Measurements from ENCODE around the gene ITM2A. TPM values are rescaled to one million over a fixed set of nuclear protein-coding genes. Genes with fewer than 3 reads are reported as not detected.

Gene ITM2A
- total and polyA plus RNA-seq, 2 experiments from 2014 or later: not detected

GRCh38 chrX:79412166-79412565 lies 45.0 kb upstream of the ITM2A start:
- H3K36me3 ChIP-seq (ENCODE audit: low read depth): no peaks in the 10 kb centered on the region
- H4K20me1 ChIP-seq (ENCODE audit: insufficient read depth): no peaks in the 10 kb centered on the region
- H3K27ac ChIP-seq: no peak overlapping the region
- no peaks in the 10 kb centered on the region for H3F3A ChIP-seq (ENCODE audit: insufficient read depth)
- H3K9me2 ChIP-seq (ENCODE audit: insufficient read depth): no peaks in the 10 kb centered on the region
- in situ Hi-C loops (cut with MboI): no loop called here
- H3K27me3 ChIP-seq (replicated peaks; ENCODE audit: insufficient read depth): no peaks in the 10 kb centered on the region
- no peaks in the 10 kb centered on the region for H3K4me1 ChIP-seq (ENCODE audit: insufficient read depth)
- WGBS, 2 experiments (ENCODE audit: low coverage in 1 of 2, low lambda C conversion rate in 2 of 2, missing lambda C conversion rate in 2 of 2): 0 to 1% methylated on average over 2 to 3 of the region's 3 CpGs
- H3K9ac ChIP-seq: no peak overlapping the region
- no peaks in the 10 kb centered on the region for H3K9me3 ChIP-seq (ENCODE audit: low read depth)
- no peaks in the 10 kb centered on the region for H3K79me2 ChIP-seq (ENCODE audit: insufficient read depth)
- DNase-seq: no peak
- no peak overlapping the region for H3K4me2 ChIP-seq (ENCODE audit: unreplicated experiment)
- H3K4me3 ChIP-seq: no peak overlapping the region
- no peak overlapping the region for H2AFZ ChIP-seq
- no peak for TF ChIP-seq EZH2 (IDR thresholded peaks at IDR 0.05; ENCODE audit: insufficient read depth, poor library complexity, severe bottlenecking)

DNA sequence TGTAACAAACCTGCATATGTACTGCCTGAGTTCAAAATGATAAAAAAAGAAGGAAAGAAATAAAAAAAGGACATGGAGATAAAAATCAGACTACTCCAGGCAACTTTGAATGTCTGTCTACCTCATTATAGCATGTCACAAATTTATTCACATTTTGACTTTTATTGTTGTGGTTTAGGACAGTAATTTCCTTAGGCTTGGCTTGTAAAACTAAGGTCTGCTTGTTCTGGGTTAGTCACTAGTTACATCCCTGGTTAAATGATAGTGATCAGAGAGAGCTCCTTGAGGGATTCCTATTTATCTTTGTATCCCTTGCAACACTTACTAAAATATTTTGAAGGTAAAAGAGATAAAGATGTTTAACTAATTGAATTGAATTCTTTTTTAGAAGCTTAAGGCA lies 42.5 kb upstream of the ITM2A start:
- H3K9me3 ChIP-seq (ENCODE audit: low read depth): no peaks in the 10 kb centered on the region
- no peaks in the 10 kb centered on the region for H3F3A ChIP-seq (ENCODE audit: insufficient read depth)
- TF ChIP-seq EZH2 (IDR thresholded peaks at IDR 0.05; ENCODE audit: insufficient read depth, poor library complexity, severe bottlenecking) (no peak), EZH2phosphoT487 (IDR thresholded peaks at IDR 0.05; ENCODE audit: insufficient read depth, low read depth) (no peak)
- H3K4me1 ChIP-seq (ENCODE audit: insufficient read depth): no peaks in the 10 kb centered on the region
- no peaks in the 10 kb centered on the region for H4K20me1 ChIP-seq (ENCODE audit: insufficient read depth)
- DNase-seq: no peak
- no peak overlapping the region for H3K9ac ChIP-seq
- H3K27ac ChIP-seq: no peak overlapping the region
- no peaks in the 10 kb centered on the region for H3K9me2 ChIP-seq (ENCODE audit: insufficient read depth)
- H3K36me3 ChIP-seq (ENCODE audit: low read depth): no peaks in the 10 kb centered on the region
- H3K79me2 ChIP-seq (ENCODE audit: insufficient read depth): no peaks in the 10 kb centered on the region
- no peak overlapping the region for H3K4me2 ChIP-seq (ENCODE audit: unreplicated experiment)
- H2AFZ ChIP-seq: no peak overlapping the region
- in situ Hi-C loops (cut with MboI): no loop called here
- H3K4me3 ChIP-seq: no peak overlapping the region
- no peaks in the 10 kb centered on the region for H3K27me3 ChIP-seq (replicated peaks; ENCODE audit: insufficient read depth)

- in situ Hi-C loops (cut with MboI): no loop called here
- Histone ChIP-seq H3K27ac (no peak overlapping the region), H4K20me1 (ENCODE audit: insufficient read depth) (no peaks in the 10 kb centered on the region), H3F3A (ENCODE audit: insufficient read depth) (no peaks in the 10 kb centered on the region), H3K9me3 (ENCODE audit: low read depth) (no peaks in the 10 kb centered on the region), H3K9ac (no peak overlapping the region), H3K79me2 (ENCODE audit: insufficient read depth) (no peaks in the 10 kb centered on the region), H3K4me3 (no peak overlapping the region), H3K27me3 (replicated peaks; ENCODE audit: insufficient read depth) (no peaks in the 10 kb centered on the region), H3K9me2 (ENCODE audit: insufficient read depth) (no peaks in the 10 kb centered on the region), H3K4me2 (ENCODE audit: unreplicated experiment) (no peak overlapping the region), H3K36me3 (ENCODE audit: low read depth) (no peaks in the 10 kb centered on the region), H3K4me1 (ENCODE audit: insufficient read depth) (no peaks in the 10 kb centered on the region), H2AFZ (no peak overlapping the region)
- TF ChIP-seq EZH2 (IDR thresholded peaks at IDR 0.05; ENCODE audit: insufficient read depth, poor library complexity, severe bottlenecking) (no peak), EZH2phosphoT487 (IDR thresholded peaks at IDR 0.05; ENCODE audit: insufficient read depth, low read depth) (no peak)
- DNase-seq: no peak
- 29 to 46% methylated on average over 3 of the region's 3 CpGs for WGBS, 2 experiments (ENCODE audit: low coverage in 1 of 2, low lambda C conversion rate in 2 of 2, missing lambda C conversion rate in 2 of 2)
Observed at GRCh38 chrX:79408623-79409322, 41.6 kb upstream of the ITM2A start.

DNA sequence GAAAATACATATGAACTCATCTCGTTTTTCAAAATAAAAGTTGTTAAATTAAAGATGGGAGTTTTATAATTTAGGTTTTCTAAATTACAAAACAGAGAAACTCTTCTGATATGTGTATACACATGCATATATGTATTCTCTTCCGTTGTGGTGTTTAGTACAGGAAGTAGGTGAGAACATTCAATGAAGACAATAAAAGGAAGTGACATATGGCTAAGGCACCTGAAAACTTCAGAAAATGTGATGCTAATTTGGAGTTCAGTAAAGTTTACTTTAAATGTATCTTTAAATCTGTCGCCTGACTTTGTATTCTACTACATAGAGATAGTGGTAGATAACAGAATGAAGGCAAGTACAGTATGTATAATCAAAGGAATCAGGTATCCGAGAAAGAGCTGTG lies 33.5 kb upstream of the ITM2A start:
- no peaks in the 10 kb centered on the region for H4K20me1 ChIP-seq (ENCODE audit: insufficient read depth)
- 18 to 25% methylated on average over 4 of the region's 4 CpGs for WGBS, 2 experiments (ENCODE audit: low coverage in 1 of 2, low lambda C conversion rate in 2 of 2, missing lambda C conversion rate in 2 of 2)
- no peaks in the 10 kb centered on the region for H3K79me2 ChIP-seq (ENCODE audit: insufficient read depth)
- no peaks in the 10 kb centered on the region for H3K4me1 ChIP-seq (ENCODE audit: insufficient read depth)
- no peaks in the 10 kb centered on the region for H3K27me3 ChIP-seq (replicated peaks; ENCODE audit: insufficient read depth)
- TF ChIP-seq EZH2phosphoT487 (IDR thresholded peaks at IDR 0.05; ENCODE audit: insufficient read depth, low read depth) (no peak), EZH2 (IDR thresholded peaks at IDR 0.05; ENCODE audit: insufficient read depth, poor library complexity, severe bottlenecking) (no peak)
- H3K4me2 ChIP-seq (ENCODE audit: unreplicated experiment): no peak overlapping the region
- H3K4me3 ChIP-seq: no peak overlapping the region
- H3K9ac ChIP-seq: no peak overlapping the region
- H3K9me2 ChIP-seq (ENCODE audit: insufficient read depth): no peaks in the 10 kb centered on the region
- no peak overlapping the region for H3K27ac ChIP-seq
- H2AFZ ChIP-seq: no peak overlapping the region
- in situ Hi-C loops (cut with MboI): no loop called here
- no peaks in the 10 kb centered on the region for H3F3A ChIP-seq (ENCODE audit: insufficient read depth)
- H3K9me3 ChIP-seq (ENCODE audit: low read depth): no peaks in the 10 kb centered on the region
- no peaks in the 10 kb centered on the region for H3K36me3 ChIP-seq (ENCODE audit: low read depth)
- DNase-seq: no peak

DNA sequence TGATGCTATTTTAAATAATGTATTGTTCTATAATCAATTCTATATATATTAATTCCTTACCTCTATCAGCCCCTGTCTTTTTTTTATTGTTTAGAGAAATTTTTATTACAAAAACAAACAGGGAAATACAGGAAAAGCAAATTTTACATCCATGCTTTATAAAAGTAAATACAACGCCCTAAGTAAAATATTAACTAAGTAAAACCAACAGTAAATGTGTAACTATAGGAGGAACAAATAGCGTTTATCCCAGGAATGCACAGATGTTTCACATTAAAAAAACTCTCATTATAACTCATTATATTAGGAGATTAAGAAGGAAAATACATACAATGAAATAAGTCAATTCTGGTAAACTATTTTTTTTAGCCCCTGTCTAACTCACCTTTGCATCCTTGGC lies 8.2 kb upstream of the ITM2A start:
- no peaks in the 10 kb centered on the region for H3K4me1 ChIP-seq (ENCODE audit: insufficient read depth)
- TF ChIP-seq EZH2 (IDR thresholded peaks at IDR 0.05; ENCODE audit: insufficient read depth, poor library complexity, severe bottlenecking): no peak
- no peak for TF ChIP-seq EZH2phosphoT487 (IDR thresholded peaks at IDR 0.05; ENCODE audit: insufficient read depth, low read depth)
- DNase-seq: no peak
- H3K4me2 ChIP-seq (ENCODE audit: unreplicated experiment): no peak overlapping the region
- H3K9me3 ChIP-seq (ENCODE audit: low read depth): no peaks in the 10 kb centered on the region
- in situ Hi-C loops (cut with MboI): no loop called here
- no peaks in the 10 kb centered on the region for H3K79me2 ChIP-seq (ENCODE audit: insufficient read depth)
- no peaks in the 10 kb centered on the region for H3K27me3 ChIP-seq (replicated peaks; ENCODE audit: insufficient read depth)
- H3K36me3 ChIP-seq (ENCODE audit: low read depth): no peaks in the 10 kb centered on the region
- H2AFZ ChIP-seq: no peak overlapping the region
- no peaks in the 10 kb centered on the region for H4K20me1 ChIP-seq (ENCODE audit: insufficient read depth)
- no peak overlapping the region for H3K4me3 ChIP-seq
- no peak overlapping the region for H3K9ac ChIP-seq
- no peaks in the 10 kb centered on the region for H3K9me2 ChIP-seq (ENCODE audit: insufficient read depth)
- WGBS, 2 experiments (ENCODE audit: low coverage in 1 of 2, low lambda C conversion rate in 2 of 2, missing lambda C conversion rate in 2 of 2): 4 to 9% methylated on average over 2 of the region's 2 CpGs
- no peak overlapping the region for H3K27ac ChIP-seq
- H3F3A ChIP-seq (ENCODE audit: insufficient read depth): no peaks in the 10 kb centered on the region
